ENCODE results near the gene PROM1.

- no peak for TF ChIP-seq CTCF (IDR thresholded peaks at IDR 0.05; ENCODE audit: low read depth, low read length, missing input control)
- no peak for TF ChIP-seq ZBTB33 (IDR thresholded peaks at IDR 0.05)
- TF ChIP-seq, protein P1, sequence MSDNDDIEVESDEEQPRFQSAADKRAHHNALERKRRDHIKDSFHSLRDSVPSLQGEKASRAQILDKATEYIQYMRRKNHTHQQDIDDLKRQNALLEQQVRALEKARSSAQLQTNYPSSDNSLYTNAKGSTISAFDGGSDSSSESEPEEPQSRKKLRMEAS (IDR thresholded peaks at IDR 0.05): no peak
- TF ChIP-seq GABPA (IDR thresholded peaks at IDR 0.05 in 1 of 2, conservative IDR thresholded peaks at IDR 0.05 in 1 of 2): no peak
- TF ChIP-seq SP1 (IDR thresholded peaks at IDR 0.05): no peak
- TF ChIP-seq TAF1 (conservative IDR thresholded peaks at IDR 0.05): no peak
- no peak for TF ChIP-seq JUND (IDR thresholded peaks at IDR 0.05)
- TF ChIP-seq REST (IDR thresholded peaks at IDR 0.05): no peak
Observed at GRCh38 chr4:16051132-16051531, 32.7 kb downstream of the PROM1 start.
